Measurements from ENCODE around the gene KLC1. TPM values are rescaled to one million over a fixed set of nuclear protein-coding genes. Genes with fewer than 3 reads are reported as not detected.

The KLC1 gene
- total RNA-seq, 1 donor from 2014 or later = 266 TPM

GRCh38 chr14:103594265-103594664 lies 34.7 kb upstream of the KLC1 start:
- H3K36me3 ChIP-seq (ENCODE audit: control insufficient read depth, insufficient read depth, low read length) = no peaks in the 10 kb centered on the region
- DNase-seq (ENCODE audit: low read depth) = no peak

GRCh38 chr14:103597623-103598377 lies 31.2 kb upstream of the KLC1 start:
- Histone ChIP-seq H3K36me3 (ENCODE audit: control insufficient read depth, insufficient read depth, low read length) (no peaks in the 10 kb centered on the region), H3K4me3 (ENCODE audit: low read depth, low read length) (no peak overlapping the region), H3K27me3 (ENCODE audit: control insufficient read depth, insufficient read depth, low read length) (no peaks in the 10 kb centered on the region)
- peak; percentile 78 for DNase-seq (ENCODE audit: low read depth)
- no peak for TF ChIP-seq CTCF (IDR thresholded peaks at IDR 0.05; ENCODE audit: insufficient read depth, low read length, poor library complexity, severe bottlenecking)

More at GRCh38 chr14:103594265-103594664, 34.7 kb upstream of the KLC1 start:
- Histone ChIP-seq H3K27me3 (ENCODE audit: control insufficient read depth, insufficient read depth, low read length) (no peaks in the 10 kb centered on the region), H3K4me3 (ENCODE audit: low read depth, low read length) (no peak overlapping the region)
- TF ChIP-seq CTCF (IDR thresholded peaks at IDR 0.05; ENCODE audit: insufficient read depth, low read length, poor library complexity, severe bottlenecking) = no peak

- no peak for TF ChIP-seq CTCF (IDR thresholded peaks at IDR 0.05; ENCODE audit: insufficient read depth, low read length, poor library complexity, severe bottlenecking)
- no peaks in the 10 kb centered on the region for H3K27me3 ChIP-seq (ENCODE audit: control insufficient read depth, insufficient read depth, low read length)
- DNase-seq (ENCODE audit: low read depth) = no peak
Observed at GRCh38 chr14:103600503-103600902, 28.5 kb upstream of the KLC1 start.

GRCh38 chr14:103604620-103605019 lies 24.4 kb upstream of the KLC1 start:
- Histone ChIP-seq H3K4me3 (ENCODE audit: low read depth, low read length) (no peak overlapping the region), H3K36me3 (ENCODE audit: control insufficient read depth, insufficient read depth, low read length) (no peaks in the 10 kb centered on the region), H3K27me3 (ENCODE audit: control insufficient read depth, insufficient read depth, low read length) (peaks cover 13% of the 10 kb centered on the region)
- TF ChIP-seq CTCF (IDR thresholded peaks at IDR 0.05; ENCODE audit: insufficient read depth, low read length, poor library complexity, severe bottlenecking) = no peak
- DNase-seq (ENCODE audit: low read depth) = no peak

More at GRCh38 chr14:103600503-103600902, 28.5 kb upstream of the KLC1 start:
- Histone ChIP-seq H3K36me3 (ENCODE audit: control insufficient read depth, insufficient read depth, low read length) (no peaks in the 10 kb centered on the region), H3K4me3 (ENCODE audit: low read depth, low read length) (no peak overlapping the region)

GRCh38 chr14:103606963-103607668 lies 21.9 kb upstream of the KLC1 start:
- TF ChIP-seq CTCF (IDR thresholded peaks at IDR 0.05; ENCODE audit: insufficient read depth, low read length, poor library complexity, severe bottlenecking) = peak; percentile 30
- H3K36me3 ChIP-seq (ENCODE audit: control insufficient read depth, insufficient read depth, low read length) = no peaks in the 10 kb centered on the region
- no peak overlapping the region for H3K4me3 ChIP-seq (ENCODE audit: low read depth, low read length)
- DNase-seq (ENCODE audit: low read depth) = no peak
- H3K27me3 ChIP-seq (ENCODE audit: control insufficient read depth, insufficient read depth, low read length) = peaks cover 13% of the 10 kb centered on the region

Measured in kidney epithelial cell (primary cell).